ENCODE measurements around the gene OR2AE1.
A peak's percentile ranks its signal among the peaks of the same experiment; 100 is the strongest.
"Not testable (repeated sequence)": the region's sequence is repeated elsewhere in the genome, so short reads cannot be mapped to it uniquely, and the experiment has no call there.

Gene OR2AE1

GRCh38 chr7:99876933-99877332 is at the start of gene OR2AE1:
TSS of gene OR2AE1 (minus strand) at chr7:99877033. CDS start at chr7:99877033, 0 bp downstream.
- DNase-seq = no peak
- intact Hi-C loops (cut with DNase I) = no loop called here

- no peak for DNase-seq
- intact Hi-C loops (cut with DNase I) = no loop called here
Measured at GRCh38 chr7:99926321-99926720, 49.5 kb upstream of the OR2AE1 start.

- DNase-seq = no peak
- intact Hi-C loops (cut with DNase I) = no loop called here
Measured at GRCh38 chr7:99923200-99923599, 46.4 kb upstream of the OR2AE1 start.

GRCh38 chr7:99920149-99920548 is 43.3 kb upstream of the OR2AE1 start:
- intact Hi-C loops (cut with DNase I) = no loop called here
- DNase-seq = no peak

- intact Hi-C loops (cut with DNase I) = loop anchor here (5.0 to 10.0 kb wide), 2 partner anchors 68 to 135 kb away; no protein-coding TSS in a partner anchor
- DNase-seq = no peak
Measured at GRCh38 chr7:99919814-99920112, 42.9 kb upstream of the OR2AE1 start.

GRCh38 chr7:99918959-99919813 is 42.4 kb upstream of the OR2AE1 start, which contains the start of gene TRIM4:
TSS of gene TRIM4 (minus strand) at chr7:99919530. CDS start at chr7:99919401, 129 bp downstream.
- intact Hi-C loops (cut with DNase I) = loop anchor here (5.0 to 10.0 kb wide), 2 partner anchors 68 to 136 kb away; no protein-coding TSS in a partner anchor

GRCh38 chr7:99910976-99911375 is 34.1 kb upstream of the OR2AE1 start:
- DNase-seq = no peak
- intact Hi-C loops (cut with DNase I) = loop anchor here (10.0 kb wide), 1 partner anchor 144 kb away; no protein-coding TSS in a partner anchor

More at GRCh38 chr7:99918959-99919813, 42.4 kb upstream of the OR2AE1 start, which contains the start of gene TRIM4:
- DNase-seq = peak; percentile 87 to 97 (median 92)

GRCh38 chr7:99901581-99901980 is 24.7 kb upstream of the OR2AE1 start:
- intact Hi-C loops (cut with DNase I) = no loop called here

GRCh38 chr7:99899830-99900519 is 23.1 kb upstream of the OR2AE1 start:
- intact Hi-C loops (cut with DNase I) = no loop called here
- DNase-seq = no peak

More at GRCh38 chr7:99901581-99901980, 24.7 kb upstream of the OR2AE1 start:
- no peak for DNase-seq

GRCh38 chr7:99898836-99899235 is 22.0 kb upstream of the OR2AE1 start:
- no peak for DNase-seq

GRCh38 chr7:99898023-99898357 is 21.2 kb upstream of the OR2AE1 start:
- intact Hi-C loops (cut with DNase I) = no loop called here

More at GRCh38 chr7:99898836-99899235, 22.0 kb upstream of the OR2AE1 start:
- intact Hi-C loops (cut with DNase I) = no loop called here

GRCh38 chr7:99897322-99898022 is 20.6 kb upstream of the OR2AE1 start:
- DNase-seq = no peak
- intact Hi-C loops (cut with DNase I) = no loop called here

More at GRCh38 chr7:99898023-99898357, 21.2 kb upstream of the OR2AE1 start:
- no peak for DNase-seq

- DNase-seq = no peak
- intact Hi-C loops (cut with DNase I) = no loop called here
Measured at GRCh38 chr7:99894738-99895137, 17.9 kb upstream of the OR2AE1 start.

GRCh38 chr7:99893280-99893679 is 16.4 kb upstream of the OR2AE1 start:
- no peak for DNase-seq
- intact Hi-C loops (cut with DNase I) = no loop called here

GRCh38 chr7:99890348-99890747 is 13.5 kb upstream of the OR2AE1 start:
- intact Hi-C loops (cut with DNase I); DNase-seq: not testable (repeated sequence)

GRCh38 chr7:99888366-99888765 is 11.5 kb upstream of the OR2AE1 start:
- DNase-seq; intact Hi-C loops (cut with DNase I): not testable (repeated sequence)

GRCh38 chr7:99881370-99881769 is 4.5 kb upstream of the OR2AE1 start:
- intact Hi-C loops (cut with DNase I) = no loop called here

GRCh38 chr7:99876491-99876890 is 342 bp downstream of the OR2AE1 start:
- intact Hi-C loops (cut with DNase I) = no loop called here
- no peak for DNase-seq

More at GRCh38 chr7:99881370-99881769, 4.5 kb upstream of the OR2AE1 start:
- no peak for DNase-seq

GRCh38 chr7:99868246-99868645 is 8.6 kb downstream of the OR2AE1 start:
- no peak for DNase-seq
- intact Hi-C loops (cut with DNase I) = no loop called here

Measured in head of caudate nucleus (tissue), 42 donors.